ENCODE measurements around the gene KLF16.
A peak's percentile ranks its signal among the peaks of the same experiment; 100 is the strongest.

DNA sequence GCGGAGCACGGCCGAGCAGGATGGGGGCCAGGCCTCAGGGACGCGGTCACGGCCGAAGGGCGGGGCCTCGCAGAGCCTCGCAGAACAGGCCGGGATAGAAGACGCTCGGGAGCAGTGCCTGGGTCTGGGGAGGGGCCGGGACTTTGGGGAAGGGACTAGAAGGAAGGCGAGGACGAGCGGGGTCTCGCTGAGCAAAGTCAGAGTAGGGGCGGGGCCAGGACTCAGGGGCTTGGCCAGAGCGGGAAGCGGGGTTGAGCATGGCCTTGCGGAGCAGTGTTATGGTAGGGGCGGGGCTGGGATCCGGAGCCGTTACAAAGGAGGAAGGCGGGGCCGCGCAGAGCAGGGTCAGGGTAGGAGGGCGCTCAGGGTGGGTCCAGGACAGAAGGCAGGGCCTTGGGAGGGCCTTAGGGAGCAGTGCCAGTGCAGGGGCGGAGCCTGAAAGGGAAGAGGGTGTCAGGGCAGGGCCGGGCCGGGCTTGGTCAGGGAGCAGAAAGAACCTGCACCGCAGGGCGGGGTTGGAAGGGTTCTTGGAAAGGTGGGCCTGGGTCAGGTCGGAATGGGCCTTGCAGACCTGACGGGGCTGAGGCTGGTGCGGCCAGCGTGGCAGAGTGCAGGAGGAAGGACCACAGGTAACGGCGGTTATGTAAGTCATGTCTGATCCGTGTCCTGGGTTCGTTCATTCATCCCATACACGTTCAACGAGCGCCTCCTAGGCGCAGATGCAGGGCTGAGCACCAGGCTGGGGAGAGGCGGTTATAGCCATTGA is 50.8 kb downstream of the KLF16 start:
- TF ChIP-seq, protein P1, sequence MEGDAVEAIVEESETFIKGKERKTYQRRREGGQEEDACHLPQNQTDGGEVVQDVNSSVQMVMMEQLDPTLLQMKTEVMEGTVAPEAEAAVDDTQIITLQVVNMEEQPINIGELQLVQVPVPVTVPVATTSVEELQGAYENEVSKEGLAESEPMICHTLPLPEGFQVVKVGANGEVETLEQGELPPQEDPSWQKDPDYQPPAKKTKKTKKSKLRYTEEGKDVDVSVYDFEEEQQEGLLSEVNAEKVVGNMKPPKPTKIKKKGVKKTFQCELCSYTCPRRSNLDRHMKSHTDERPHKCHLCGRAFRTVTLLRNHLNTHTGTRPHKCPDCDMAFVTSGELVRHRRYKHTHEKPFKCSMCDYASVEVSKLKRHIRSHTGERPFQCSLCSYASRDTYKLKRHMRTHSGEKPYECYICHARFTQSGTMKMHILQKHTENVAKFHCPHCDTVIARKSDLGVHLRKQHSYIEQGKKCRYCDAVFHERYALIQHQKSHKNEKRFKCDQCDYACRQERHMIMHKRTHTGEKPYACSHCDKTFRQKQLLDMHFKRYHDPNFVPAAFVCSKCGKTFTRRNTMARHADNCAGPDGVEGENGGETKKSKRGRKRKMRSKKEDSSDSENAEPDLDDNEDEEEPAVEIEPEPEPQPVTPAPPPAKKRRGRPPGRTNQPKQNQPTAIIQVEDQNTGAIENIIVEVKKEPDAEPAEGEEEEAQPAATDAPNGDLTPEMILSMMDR (IDR thresholded peaks at IDR 0.05) = peak in 4 of 5 experiments; percentile 34 to 54 (median 41)
- TF ChIP-seq POLR2A (IDR thresholded peaks at IDR 0.05) (peak in 1 of 2 donors; percentile 30), EP300 (IDR thresholded peaks at IDR 0.05) (peak; percentile 45 to 47)

Data from tibial nerve (tissue), 4 donors.